ENCODE results near the gene DTNB. TPM values are rescaled to one million over a fixed set of nuclear protein-coding genes. Genes with fewer than 3 reads are reported as not detected.

DTNB gene
- total and polyA plus RNA-seq, 10 of the 15 experiments (the other 5 are each of a cell fraction or from before 2014, with no cell fraction given) = 4.5 to 30.6 (median 11.9) TPM

DNA sequence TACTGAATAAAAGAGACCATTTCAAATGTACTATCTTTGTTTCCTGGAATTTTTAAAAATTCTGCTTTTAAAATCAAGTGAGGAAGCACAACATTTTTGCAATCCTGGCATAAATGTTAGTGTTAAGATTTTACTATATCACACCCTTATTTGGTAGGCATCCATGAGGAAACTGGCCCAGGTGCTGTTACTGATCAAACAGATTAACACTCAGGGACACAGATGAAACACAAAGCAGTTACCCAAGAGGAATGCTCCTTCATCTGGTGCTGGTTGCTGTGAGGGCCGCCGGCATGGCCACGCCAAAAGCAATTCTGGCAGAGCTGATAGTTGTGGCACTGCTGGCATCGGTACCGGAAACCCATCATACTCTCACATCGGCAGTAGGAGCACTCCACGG, 96.8 kb downstream of the DTNB start (continued):
- TF ChIP-seq, protein P1, sequence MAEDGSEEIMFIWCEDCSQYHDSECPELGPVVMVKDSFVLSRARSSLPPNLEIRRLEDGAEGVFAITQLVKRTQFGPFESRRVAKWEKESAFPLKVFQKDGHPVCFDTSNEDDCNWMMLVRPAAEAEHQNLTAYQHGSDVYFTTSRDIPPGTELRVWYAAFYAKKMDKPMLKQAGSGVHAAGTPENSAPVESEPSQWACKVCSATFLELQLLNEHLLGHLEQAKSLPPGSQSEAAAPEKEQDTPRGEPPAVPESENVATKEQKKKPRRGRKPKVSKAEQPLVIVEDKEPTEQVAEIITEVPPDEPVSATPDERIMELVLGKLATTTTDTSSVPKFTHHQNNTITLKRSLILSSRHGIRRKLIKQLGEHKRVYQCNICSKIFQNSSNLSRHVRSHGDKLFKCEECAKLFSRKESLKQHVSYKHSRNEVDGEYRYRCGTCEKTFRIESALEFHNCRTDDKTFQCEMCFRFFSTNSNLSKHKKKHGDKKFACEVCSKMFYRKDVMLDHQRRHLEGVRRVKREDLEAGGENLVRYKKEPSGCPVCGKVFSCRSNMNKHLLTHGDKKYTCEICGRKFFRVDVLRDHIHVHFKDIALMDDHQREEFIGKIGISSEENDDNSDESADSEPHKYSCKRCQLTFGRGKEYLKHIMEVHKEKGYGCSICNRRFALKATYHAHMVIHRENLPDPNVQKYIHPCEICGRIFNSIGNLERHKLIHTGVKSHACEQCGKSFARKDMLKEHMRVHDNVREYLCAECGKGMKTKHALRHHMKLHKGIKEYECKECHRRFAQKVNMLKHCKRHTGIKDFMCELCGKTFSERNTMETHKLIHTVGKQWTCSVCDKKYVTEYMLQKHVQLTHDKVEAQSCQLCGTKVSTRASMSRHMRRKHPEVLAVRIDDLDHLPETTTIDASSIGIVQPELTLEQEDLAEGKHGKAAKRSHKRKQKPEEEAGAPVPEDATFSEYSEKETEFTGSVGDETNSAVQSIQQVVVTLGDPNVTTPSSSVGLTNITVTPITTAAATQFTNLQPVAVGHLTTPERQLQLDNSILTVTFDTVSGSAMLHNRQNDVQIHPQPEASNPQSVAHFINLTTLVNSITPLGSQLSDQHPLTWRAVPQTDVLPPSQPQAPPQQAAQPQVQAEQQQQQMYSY (CRISPR knock-in tag; IDR thresholded peaks at IDR 0.05) = no peak
- no peak for TF ChIP-seq KAT2A (conservative IDR thresholded peaks at IDR 0.05; ENCODE audit: control insufficient read depth, low read depth, low read length)
- TF ChIP-seq POLR2A (IDR thresholded peaks at IDR 0.05; ENCODE audit: low read depth, low read length) = no peak
- TF ChIP-seq, protein P2, sequence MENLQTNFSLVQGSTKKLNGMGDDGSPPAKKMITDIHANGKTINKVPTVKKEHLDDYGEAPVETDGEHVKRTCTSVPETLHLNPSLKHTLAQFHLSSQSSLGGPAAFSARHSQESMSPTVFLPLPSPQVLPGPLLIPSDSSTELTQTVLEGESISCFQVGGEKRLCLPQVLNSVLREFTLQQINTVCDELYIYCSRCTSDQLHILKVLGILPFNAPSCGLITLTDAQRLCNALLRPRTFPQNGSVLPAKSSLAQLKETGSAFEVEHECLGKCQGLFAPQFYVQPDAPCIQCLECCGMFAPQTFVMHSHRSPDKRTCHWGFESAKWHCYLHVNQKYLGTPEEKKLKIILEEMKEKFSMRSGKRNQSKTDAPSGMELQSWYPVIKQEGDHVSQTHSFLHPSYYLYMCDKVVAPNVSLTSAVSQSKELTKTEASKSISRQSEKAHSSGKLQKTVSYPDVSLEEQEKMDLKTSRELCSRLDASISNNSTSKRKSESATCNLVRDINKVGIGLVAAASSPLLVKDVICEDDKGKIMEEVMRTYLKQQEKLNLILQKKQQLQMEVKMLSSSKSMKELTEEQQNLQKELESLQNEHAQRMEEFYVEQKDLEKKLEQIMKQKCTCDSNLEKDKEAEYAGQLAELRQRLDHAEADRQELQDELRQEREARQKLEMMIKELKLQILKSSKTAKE (IDR thresholded peaks at IDR 0.05; ENCODE audit: low read depth, poor library complexity, severe bottlenecking) = no peak

DNA sequence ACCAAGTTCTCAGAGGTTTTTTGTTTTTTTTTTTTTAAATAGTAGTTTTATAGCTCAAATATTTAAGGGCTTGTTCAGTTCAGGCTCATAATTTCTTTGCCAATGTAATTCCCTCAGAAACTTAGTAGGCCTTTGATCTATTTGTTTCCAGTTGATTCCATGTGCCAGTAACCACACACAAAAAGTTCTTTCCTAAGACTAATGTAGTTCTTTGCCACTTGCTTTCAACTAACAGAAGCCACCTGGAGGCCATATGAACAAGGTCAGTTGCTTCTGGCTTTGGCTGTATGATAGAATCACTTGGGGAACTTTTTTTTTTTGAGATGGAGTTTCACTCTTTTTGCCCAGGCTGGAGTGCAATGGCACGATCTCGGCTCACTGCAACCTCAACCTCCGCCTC, 100.7 kb downstream of the DTNB start:
- no peaks in the 10 kb centered on the region for H3K27me3 ChIP-seq (replicated peaks in 1 of 2; ENCODE audit: control insufficient read depth in 2 of 2, insufficient read depth in 2 of 2, low read length in 1 of 2)
- ChIA-PET POLR2A (interaction anchor here (0.6 kb wide), 1 partner anchor 303 kb away, joined by 3 read pairs; no protein-coding TSS in a partner anchor), SMC1A (ENCODE audit: uncharacterized antibody, unreplicated experiment) (interaction anchor here (0.7 to 1.0 kb wide), 2 partner anchors 21 to 81 kb away, joined by 3 read pairs; no protein-coding TSS in a partner anchor), CTCF (interaction anchor here (1.0 kb wide), 1 partner anchor 598 kb away, joined by 3 read pairs; no protein-coding TSS in a partner anchor), RAD21 (ENCODE audit: unreplicated experiment) (interaction anchor here (1.1 kb wide), 1 partner anchor 34 kb away, joined by 3 read pairs; no protein-coding TSS in a partner anchor)
- 100% methylated on average over 3 of the region's 3 CpGs for WGBS (ENCODE audit: insufficient coverage, insufficient replicate concordance, low lambda C conversion rate, missing lambda C conversion rate)
- ATAC-seq = no peak
- no peak overlapping the region for H3K4me3 ChIP-seq
- intact Hi-C loops (cut with micrococcal nuclease; ENCODE audit: unreplicated experiment) = no loop called here
- H3K4me2 ChIP-seq (ENCODE audit: control insufficient read depth, insufficient read depth) = no peak overlapping the region
- no TSS peak for BruUV-seq (replicated peaks)
- no peak overlapping the region for H3K9ac ChIP-seq (ENCODE audit: control insufficient read depth, insufficient read depth, low read length)
- DNase-seq (ENCODE audit: low read depth, low spot score) = no peak
- H3K4me1 ChIP-seq (ENCODE audit: control insufficient read depth, insufficient read depth, low read length) = no peaks in the 10 kb centered on the region
- FAIRE-seq = no peak
- no peaks in the 10 kb centered on the region for H3K9me3 ChIP-seq (replicated peaks; ENCODE audit: control insufficient read depth, insufficient read depth, low read length)
- no peaks in the 10 kb centered on the region for H3K36me3 ChIP-seq (ENCODE audit: control insufficient read depth in 2 of 2, insufficient read depth in 2 of 2, low read length in 1 of 2)
- H4K20me1 ChIP-seq (ENCODE audit: control insufficient read depth, insufficient read depth) = no peaks in the 10 kb centered on the region
- no peak overlapping the region for H2AFZ ChIP-seq (ENCODE audit: control insufficient read depth, low read depth, low read length)
- no peak overlapping the region for H3K27ac ChIP-seq (ENCODE audit: control insufficient read depth, insufficient read depth)
- no peaks in the 10 kb centered on the region for H3K79me2 ChIP-seq (ENCODE audit: control insufficient read depth, insufficient read depth, low read length)
- in situ Hi-C loops (cut with MboI) = no loop called here
- TF ChIP-seq, protein P3, sequence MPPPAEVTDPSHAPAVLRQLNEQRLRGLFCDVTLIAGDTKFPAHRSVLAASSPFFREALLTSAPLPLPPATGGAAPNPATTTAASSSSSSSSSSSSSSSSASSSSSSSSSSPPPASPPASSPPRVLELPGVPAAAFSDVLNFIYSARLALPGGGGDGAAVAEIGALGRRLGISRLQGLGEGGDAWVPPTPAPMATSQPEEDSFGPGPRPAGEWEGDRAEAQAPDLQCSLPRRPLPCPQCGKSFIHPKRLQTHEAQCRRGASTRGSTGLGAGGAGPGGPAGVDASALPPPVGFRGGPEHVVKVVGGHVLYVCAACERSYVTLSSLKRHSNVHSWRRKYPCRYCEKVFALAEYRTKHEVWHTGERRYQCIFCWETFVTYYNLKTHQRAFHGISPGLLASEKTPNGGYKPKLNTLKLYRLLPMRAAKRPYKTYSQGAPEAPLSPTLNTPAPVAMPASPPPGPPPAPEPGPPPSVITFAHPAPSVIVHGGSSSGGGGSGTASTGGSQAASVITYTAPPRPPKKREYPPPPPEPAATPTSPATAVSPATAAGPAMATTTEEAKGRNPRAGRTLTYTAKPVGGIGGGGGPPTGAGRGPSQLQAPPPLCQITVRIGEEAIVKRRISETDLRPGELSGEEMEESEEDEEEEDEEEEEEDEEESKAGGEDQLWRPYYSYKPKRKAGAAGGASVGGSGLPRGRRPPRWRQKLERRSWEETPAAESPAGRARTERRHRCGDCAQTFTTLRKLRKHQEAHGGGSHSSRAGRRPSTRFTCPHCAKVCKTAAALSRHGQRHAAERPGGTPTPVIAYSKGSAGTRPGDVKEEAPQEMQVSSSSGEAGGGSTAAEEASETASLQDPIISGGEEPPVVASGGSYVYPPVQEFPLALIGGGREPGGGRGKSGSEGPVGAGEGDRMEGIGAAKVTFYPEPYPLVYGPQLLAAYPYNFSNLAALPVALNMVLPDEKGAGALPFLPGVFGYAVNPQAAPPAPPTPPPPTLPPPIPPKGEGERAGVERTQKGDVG (CRISPR knock-in tag; IDR thresholded peaks at IDR 0.05) = no peak
- TF ChIP-seq, protein P4, sequence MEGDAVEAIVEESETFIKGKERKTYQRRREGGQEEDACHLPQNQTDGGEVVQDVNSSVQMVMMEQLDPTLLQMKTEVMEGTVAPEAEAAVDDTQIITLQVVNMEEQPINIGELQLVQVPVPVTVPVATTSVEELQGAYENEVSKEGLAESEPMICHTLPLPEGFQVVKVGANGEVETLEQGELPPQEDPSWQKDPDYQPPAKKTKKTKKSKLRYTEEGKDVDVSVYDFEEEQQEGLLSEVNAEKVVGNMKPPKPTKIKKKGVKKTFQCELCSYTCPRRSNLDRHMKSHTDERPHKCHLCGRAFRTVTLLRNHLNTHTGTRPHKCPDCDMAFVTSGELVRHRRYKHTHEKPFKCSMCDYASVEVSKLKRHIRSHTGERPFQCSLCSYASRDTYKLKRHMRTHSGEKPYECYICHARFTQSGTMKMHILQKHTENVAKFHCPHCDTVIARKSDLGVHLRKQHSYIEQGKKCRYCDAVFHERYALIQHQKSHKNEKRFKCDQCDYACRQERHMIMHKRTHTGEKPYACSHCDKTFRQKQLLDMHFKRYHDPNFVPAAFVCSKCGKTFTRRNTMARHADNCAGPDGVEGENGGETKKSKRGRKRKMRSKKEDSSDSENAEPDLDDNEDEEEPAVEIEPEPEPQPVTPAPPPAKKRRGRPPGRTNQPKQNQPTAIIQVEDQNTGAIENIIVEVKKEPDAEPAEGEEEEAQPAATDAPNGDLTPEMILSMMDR (IDR thresholded peaks at IDR 0.05 in 2 of 3, conservative IDR thresholded peaks at IDR 0.05 in 1 of 3; ENCODE audit: control insufficient read depth in 2 of 3, extremely low read depth in 1 of 3, insufficient read depth in 1 of 3, low read depth in 3 of 3, low read length in 3 of 3) = no peak
- TF ChIP-seq RAD21 (IDR thresholded peaks at IDR 0.05; ENCODE audit: insufficient read depth, low read depth, low read length) (no peak), GABPA (IDR thresholded peaks at IDR 0.05; ENCODE audit: low read depth) (no peak)

All from GM12878 (cell line).